Large intestine (tissue), 3 donors: Measurements from ENCODE around the gene SNCAIP. TPM values are rescaled to one million over a fixed set of nuclear protein-coding genes. Genes with fewer than 3 reads are reported as not detected.

Source experiments
- DNase-seq, 2 donors: peaks; one replicate each; pipeline versions ENCODE4 v3.0.0 to v3.0.0-alpha.2; 2013
- H3K27ac ChIP-seq: one replicate; pipeline ENCODE4 v1.5.1; 2013; ENCODE audit warnings: low read length
- H3K27me3 ChIP-seq: 2 replicates; pipeline ENCODE4 v1.6.1; 2013; ENCODE audit warnings: low read length; ENCODE audit not compliant: control insufficient read depth, insufficient read depth
- H3K36me3 ChIP-seq: 2 replicates; pipeline ENCODE4 v1.6.1; 2013; ENCODE audit warnings: low read length; ENCODE audit not compliant: control insufficient read depth, insufficient read depth
- H3K4me1 ChIP-seq: one replicate; pipeline ENCODE4 v1.6.1; 2013; ENCODE audit warnings: low read length; ENCODE audit not compliant: control insufficient read depth, insufficient read depth
- H3K4me3 ChIP-seq: one replicate; pipeline ENCODE4 v1.5.1; 2013; ENCODE audit warnings: low read length
- H3K9me3 ChIP-seq: one replicate; pipeline ENCODE4 v1.6.1; 2013; ENCODE audit warnings: mild to moderate bottlenecking, low read depth, low read length, moderate library complexity; ENCODE audit not compliant: control insufficient read depth
- WGBS: methylation state at CpG from one replicate; pipeline ENCODE4 v1.1.5; 2013; ENCODE audit warnings: low lambda C conversion rate; ENCODE audit not compliant: insufficient coverage; 5-methylcytosine and 5-hydroxymethylcytosine counted together
- polyA plus RNA-seq: library from polyadenylated mRNA; unstranded; fragments of 120-200 nt; gene quantifications from one replicate; pipeline ENCODE4 v1.2.1, GENCODE V29; 2013

The SNCAIP gene
- polyA plus RNA-seq, 1 donor, result 7.3 TPM

DNA sequence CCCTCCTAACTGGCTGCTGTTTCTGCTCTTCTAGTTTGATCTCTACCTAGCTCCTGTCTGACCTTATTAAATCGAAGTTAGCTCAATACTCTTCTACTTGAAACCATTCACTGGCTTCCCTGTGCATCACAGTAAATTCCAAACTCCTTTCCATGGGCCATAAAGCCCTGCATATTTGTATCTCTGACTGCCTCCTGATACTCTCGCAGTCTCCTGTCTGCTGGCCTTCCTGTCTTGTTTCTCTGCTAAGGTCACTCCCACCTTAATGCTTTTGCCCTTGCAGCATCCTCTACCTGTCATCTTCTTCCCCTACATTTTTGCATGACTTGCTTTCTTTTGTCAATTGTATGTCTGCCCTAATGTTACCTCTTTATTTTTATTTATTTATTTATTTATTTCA, 44.8 kb downstream of the SNCAIP start:
- WGBS, result 80% methylated on average over 1 of the region's 2 CpGs
- no peaks in the 10 kb centered on the region for H3K36me3 ChIP-seq
- no peaks in the 10 kb centered on the region for H3K4me1 ChIP-seq

GRCh38 chr5:122358372-122358979, 46.4 kb downstream of the SNCAIP start:
- WGBS, result no CpG with 5 or more reads among the region's 4 CpGs
- DNase-seq, result peak in 1 of 2 donors; percentile 12
- H3K9me3 ChIP-seq, result no peaks in the 10 kb centered on the region
- no peak overlapping the region for H3K27ac ChIP-seq
- H3K27me3 ChIP-seq, result no peaks in the 10 kb centered on the region
- H3K4me1 ChIP-seq, result no peaks in the 10 kb centered on the region
- H3K4me3 ChIP-seq, result no peak overlapping the region
- H3K36me3 ChIP-seq, result no peaks in the 10 kb centered on the region

More for the DNA sequence above, 44.8 kb downstream of the SNCAIP start:
- no peak for DNase-seq
- Histone ChIP-seq H3K9me3 (no peaks in the 10 kb centered on the region), H3K27me3 (no peaks in the 10 kb centered on the region), H3K4me3 (no peak overlapping the region), H3K27ac (no peak overlapping the region)

GRCh38 chr5:122362361-122362760, 50.3 kb downstream of the SNCAIP start:
- peak in 1 of 2 donors; percentile 21 for DNase-seq
- 38% methylated on average over 2 of the region's 4 CpGs for WGBS
- no peak overlapping the region for H3K4me3 ChIP-seq

DNA sequence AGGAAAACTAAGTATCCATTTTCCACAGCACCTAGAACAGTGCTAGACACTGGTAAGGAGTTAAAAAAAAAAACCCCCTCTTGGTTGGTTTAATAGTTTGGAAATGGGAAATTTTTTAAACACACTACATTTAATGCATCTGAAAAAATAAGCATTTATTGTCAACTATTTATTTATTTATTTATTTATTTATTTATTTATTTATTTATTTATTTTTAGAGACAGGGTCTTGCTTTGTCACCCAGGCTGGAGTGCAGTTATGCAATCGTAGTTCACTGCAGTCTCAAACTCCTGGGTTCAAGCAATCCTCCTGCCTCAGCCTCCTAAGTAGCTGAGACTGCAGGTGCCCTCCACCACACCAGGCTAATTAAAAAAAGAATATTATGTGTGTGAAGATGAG, 51.6 kb downstream of the SNCAIP start:
- Histone ChIP-seq H3K4me1 (no peaks in the 10 kb centered on the region), H3K36me3 (no peaks in the 10 kb centered on the region), H3K27me3 (no peaks in the 10 kb centered on the region), H3K9me3 (no peaks in the 10 kb centered on the region), H3K4me3 (no peak overlapping the region), H3K27ac (no peak overlapping the region)
- DNase-seq, result no peak
- no CpG with 5 or more reads among the region's 1 CpG for WGBS

More at GRCh38 chr5:122362361-122362760, 50.3 kb downstream of the SNCAIP start:
- Histone ChIP-seq H3K4me1 (no peaks in the 10 kb centered on the region), H3K9me3 (no peaks in the 10 kb centered on the region), H3K27me3 (no peaks in the 10 kb centered on the region), H3K27ac (no peak overlapping the region), H3K36me3 (no peaks in the 10 kb centered on the region)

GRCh38 chr5:122366501-122366900, 54.5 kb downstream of the SNCAIP start:
- H3K27me3 ChIP-seq, result no peaks in the 10 kb centered on the region
- no peaks in the 10 kb centered on the region for H3K4me1 ChIP-seq
- no peaks in the 10 kb centered on the region for H3K36me3 ChIP-seq
- no peaks in the 10 kb centered on the region for H3K9me3 ChIP-seq
- no CpG with 5 or more reads among the region's 3 CpGs for WGBS
- H3K27ac ChIP-seq, result no peak overlapping the region
- DNase-seq, result no peak
- H3K4me3 ChIP-seq, result no peak overlapping the region

- Histone ChIP-seq H3K4me1 (no peaks in the 10 kb centered on the region), H3K36me3 (no peaks in the 10 kb centered on the region), H3K27ac (no peak overlapping the region), H3K9me3 (no peaks in the 10 kb centered on the region), H3K27me3 (no peaks in the 10 kb centered on the region), H3K4me3 (no peak overlapping the region)
- no CpG with 5 or more reads among the region's 3 CpGs for WGBS
- DNase-seq, result peak in 1 of 2 donors; percentile 10
Observed at GRCh38 chr5:122367456-122367855, 55.4 kb downstream of the SNCAIP start.

GRCh38 chr5:122368510-122369251, 56.6 kb downstream of the SNCAIP start:
- H3K27ac ChIP-seq, result no peak overlapping the region
- H3K4me1 ChIP-seq, result no peaks in the 10 kb centered on the region
- no peaks in the 10 kb centered on the region for H3K27me3 ChIP-seq
- no peak overlapping the region for H3K4me3 ChIP-seq
- no peaks in the 10 kb centered on the region for H3K36me3 ChIP-seq
- WGBS, result no CpG with 5 or more reads among the region's 5 CpGs
- H3K9me3 ChIP-seq, result no peaks in the 10 kb centered on the region
- no peak for DNase-seq

DNA sequence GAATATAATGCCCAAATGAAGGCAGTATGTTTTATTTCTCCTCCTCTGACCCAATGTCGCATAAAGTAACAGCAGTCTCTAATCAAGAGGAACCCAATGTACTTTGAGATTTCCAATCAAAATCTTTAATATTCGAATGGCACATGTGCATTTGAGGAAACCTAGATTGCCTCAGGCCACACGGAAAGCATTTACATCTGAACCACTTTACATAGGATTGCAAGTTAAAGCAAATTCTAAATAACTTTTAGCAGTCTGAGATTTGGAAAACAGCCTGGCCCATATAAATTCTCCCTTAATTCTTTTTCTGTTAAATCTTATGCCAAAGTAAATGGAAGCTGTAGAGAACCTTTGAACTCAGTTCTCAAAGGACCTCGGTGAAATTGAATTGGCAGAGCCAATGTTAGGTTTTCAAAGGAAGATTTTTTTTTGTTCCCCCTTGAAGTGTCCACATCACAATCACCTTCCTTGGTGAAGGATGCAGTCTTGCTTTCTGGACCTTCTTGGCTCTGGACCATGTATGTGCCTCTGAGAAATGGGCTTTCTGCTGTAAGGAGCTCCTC, 57.3 kb downstream of the SNCAIP start:
- no peak overlapping the region for H3K4me3 ChIP-seq
- H3K27me3 ChIP-seq, result no peaks in the 10 kb centered on the region
- H3K36me3 ChIP-seq, result no peaks in the 10 kb centered on the region
- no peak for DNase-seq
- H3K9me3 ChIP-seq, result no peaks in the 10 kb centered on the region
- no peak overlapping the region for H3K27ac ChIP-seq
- WGBS, result 80% methylated on average over 2 of the region's 4 CpGs
- no peaks in the 10 kb centered on the region for H3K4me1 ChIP-seq

GRCh38 chr5:122371511-122372151, 59.6 kb downstream of the SNCAIP start:
- Histone ChIP-seq H3K36me3 (no peaks in the 10 kb centered on the region), H3K27me3 (no peaks in the 10 kb centered on the region), H3K4me3 (no peak overlapping the region), H3K4me1 (no peaks in the 10 kb centered on the region), H3K27ac (no peak overlapping the region), H3K9me3 (no peaks in the 10 kb centered on the region)
- WGBS, result no CpG with 5 or more reads among the region's 2 CpGs
- DNase-seq, result no peak

DNA sequence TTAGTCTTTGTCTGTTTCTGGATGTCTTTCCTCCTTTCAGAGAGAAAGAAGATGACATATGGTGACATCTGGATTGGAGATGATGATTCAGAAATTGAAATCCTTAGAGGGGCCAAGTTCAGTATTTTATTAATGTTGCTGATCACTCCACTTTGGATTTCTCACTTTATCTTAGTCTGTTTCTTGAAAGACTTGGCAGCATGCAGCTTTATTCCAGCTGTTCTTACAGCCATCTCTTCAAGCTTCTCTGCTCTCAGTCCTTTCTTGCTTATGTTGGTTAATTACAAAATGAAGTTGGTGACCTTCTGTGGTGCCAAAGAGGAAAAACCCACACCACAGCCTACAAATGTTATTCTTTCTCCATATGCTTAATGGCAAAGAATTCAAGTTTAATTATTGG, 62.1 kb downstream of the SNCAIP start:
- Histone ChIP-seq H3K27me3 (no peaks in the 10 kb centered on the region), H3K4me3 (no peak overlapping the region), H3K9me3 (no peaks in the 10 kb centered on the region), H3K27ac (no peak overlapping the region), H3K4me1 (no peaks in the 10 kb centered on the region), H3K36me3 (no peaks in the 10 kb centered on the region)
- no peak for DNase-seq
